KMS-11 (cell line): ENCODE results near the gene LCLAT1.

ENCODE experiments used
- H2AFZ ChIP-seq: fragments of 200-600 bp; sonication (generic); 2 replicates; pipeline ENCODE4 v1.6.1; 2016; ENCODE audit warnings: antibody characterized with exemption, mixed run types, low read depth
- H3K27ac ChIP-seq: fragments of 200-600 bp; sonication (generic); 2 replicates; pipeline ENCODE4 v1.6.1; 2016; ENCODE audit warnings: mild to moderate bottlenecking, mixed run types
- H3K27me3 ChIP-seq: fragments of 200-600 bp; sonication (generic); 2 replicates; pipeline ENCODE4 v1.6.1; 2017; ENCODE audit warnings: mild to moderate bottlenecking, low read depth, mixed run types, moderate library complexity; ENCODE audit not compliant: insufficient read depth
- H3K36me3 ChIP-seq: fragments of 200-600 bp; sonication (generic); 2 replicates; pipeline ENCODE4 v1.6.1; 2017; ENCODE audit warnings: mild to moderate bottlenecking, mixed run types; ENCODE audit not compliant: insufficient read depth
- H3K4me1 ChIP-seq: fragments of 200-600 bp; sonication (generic); 2 replicates; pipeline ENCODE4 v1.6.1; 2016; ENCODE audit warnings: mild to moderate bottlenecking, low read depth, mixed run types; ENCODE audit not compliant: poor library complexity, severe bottlenecking
- H3K4me2 ChIP-seq: fragments of 200-600 bp; sonication (generic); 2 replicates; pipeline ENCODE4 v1.7.0; 2016; ENCODE audit warnings: mild to moderate bottlenecking, mixed run types
- H3K4me3 ChIP-seq: fragments of 200-600 bp; sonication (generic); IDR thresholded peaks from 2 replicates; pipeline ENCODE4 v1.6.1; 2017; ENCODE audit warnings: low read depth, low read length, mixed read lengths; ENCODE audit not compliant: insufficient read depth
- H3K79me2 ChIP-seq: fragments of 200-600 bp; sonication (generic); 2 replicates; pipeline ENCODE4 v1.6.1; 2016; ENCODE audit warnings: low read depth, mixed run types; ENCODE audit not compliant: insufficient read depth
- H3K9ac ChIP-seq: fragments of 200-600 bp; sonication (generic); 2 replicates; pipeline ENCODE4 v1.6.1; 2016; ENCODE audit warnings: mild to moderate bottlenecking, mixed run types
- H4K20me1 ChIP-seq: fragments of 200-600 bp; sonication (generic); 2 replicates; pipeline ENCODE4 v1.6.1; 2016; ENCODE audit warnings: mild to moderate bottlenecking, mixed run types; ENCODE audit not compliant: insufficient read depth
- CTCF ChIP-seq: fragments of 200-600 bp; sonication (generic); conservative IDR thresholded peaks from 2 replicates; pipeline ENCODE4 v1.6.1; 2017; ENCODE audit warnings: low read depth, mild to moderate bottlenecking, antibody characterized with exemption, low read length, moderate library complexity, mixed read lengths

LCLAT1 gene

GRCh38 chr2:30629866-30630265 lies 182.8 kb downstream of the LCLAT1 start:
- Histone ChIP-seq H3K36me3 (no peaks in the 10 kb centered on the region), H3K79me2 (no peaks in the 10 kb centered on the region), H3K27me3 (peaks cover 21% of the 10 kb centered on the region), H4K20me1 (no peaks in the 10 kb centered on the region), H3K4me2 (no peak overlapping the region), H3K27ac (no peak overlapping the region), H3K9ac (no peak overlapping the region), H3K4me1 (peaks cover 13% of the 10 kb centered on the region), H2AFZ (no peak overlapping the region), H3K4me3 (no peak overlapping the region)
- no peak for TF ChIP-seq CTCF

DNA sequence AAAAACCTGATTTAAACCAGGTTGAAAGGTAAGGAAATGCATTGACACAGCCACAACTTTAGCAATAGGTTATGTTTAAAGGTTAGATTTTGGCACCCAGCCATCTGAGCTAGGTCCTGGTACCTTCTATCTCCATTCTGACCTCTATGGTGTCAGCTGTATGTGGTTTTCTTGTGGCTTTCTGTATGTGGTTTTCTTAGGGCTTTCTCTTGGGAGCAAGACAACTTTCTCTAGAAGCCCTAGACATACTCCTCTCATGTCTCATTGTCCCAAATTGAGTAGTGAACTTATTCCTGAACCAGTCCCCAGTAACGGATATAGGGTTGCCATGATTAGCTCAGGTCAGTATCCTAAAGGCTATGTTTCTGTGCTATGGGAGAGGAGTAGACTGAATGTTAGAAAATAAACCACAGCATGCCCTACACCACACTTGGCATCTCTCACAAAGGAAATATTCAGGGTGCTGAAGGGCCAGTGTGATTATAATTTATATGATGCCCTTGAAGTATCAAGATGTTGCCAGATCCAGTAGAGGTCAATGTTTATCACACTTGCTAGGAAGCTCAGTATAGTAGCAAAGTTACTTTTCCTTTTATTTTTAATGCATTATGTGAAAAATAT lies 184.1 kb downstream of the LCLAT1 start:
- Histone ChIP-seq H3K4me3 (no peak overlapping the region), H3K79me2 (no peaks in the 10 kb centered on the region), H3K27me3 (peaks cover 21% of the 10 kb centered on the region), H3K4me1 (peaks cover 13% of the 10 kb centered on the region), H2AFZ (no peak overlapping the region), H4K20me1 (no peaks in the 10 kb centered on the region), H3K4me2 (no peak overlapping the region), H3K9ac (no peak overlapping the region), H3K27ac (no peak overlapping the region), H3K36me3 (no peaks in the 10 kb centered on the region)
- TF ChIP-seq CTCF: no peak

- no peak overlapping the region for H3K4me3 ChIP-seq
- no peak overlapping the region for H3K27ac ChIP-seq
- peaks cover 17% of the 10 kb centered on the region for H3K4me1 ChIP-seq
- no peaks in the 10 kb centered on the region for H4K20me1 ChIP-seq
- H3K36me3 ChIP-seq: no peaks in the 10 kb centered on the region
- no peak overlapping the region for H3K9ac ChIP-seq
- H2AFZ ChIP-seq: no peak overlapping the region
- no peaks in the 10 kb centered on the region for H3K79me2 ChIP-seq
- H3K27me3 ChIP-seq: peaks cover 21% of the 10 kb centered on the region
- no peak overlapping the region for H3K4me2 ChIP-seq
- TF ChIP-seq CTCF: no peak
These were observed 186.0 kb downstream of the LCLAT1 start for GRCh38 chr2:30633039-30633438.

DNA sequence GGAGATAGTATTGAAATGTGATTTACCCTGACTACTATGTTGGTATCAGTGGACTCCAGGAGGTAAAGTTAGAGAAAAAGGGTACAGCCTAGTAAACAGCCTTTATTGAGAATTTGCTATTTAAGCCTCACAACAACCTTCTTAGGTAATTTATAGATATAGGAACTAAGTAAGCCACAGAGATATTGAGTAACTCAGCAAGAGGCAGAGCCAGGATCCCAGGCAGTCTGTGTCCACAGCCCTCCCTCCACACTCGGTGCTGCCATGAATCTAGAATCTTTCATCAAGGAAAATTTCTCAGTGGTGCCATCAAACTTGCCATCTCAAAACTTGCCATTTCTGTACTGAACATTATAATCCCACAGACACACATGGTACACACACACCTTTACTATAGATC lies 189.3 kb downstream of the LCLAT1 start:
- H3K4me2 ChIP-seq: no peak overlapping the region
- TF ChIP-seq CTCF: no peak
- H3K79me2 ChIP-seq: no peaks in the 10 kb centered on the region
- no peak overlapping the region for H3K9ac ChIP-seq
- peaks cover 38% of the 10 kb centered on the region for H3K4me1 ChIP-seq
- H3K27ac ChIP-seq: no peak overlapping the region
- H3K27me3 ChIP-seq: peaks cover 15% of the 10 kb centered on the region
- no peaks in the 10 kb centered on the region for H3K36me3 ChIP-seq
- H3K4me3 ChIP-seq: no peak overlapping the region
- no peak overlapping the region for H2AFZ ChIP-seq
- H4K20me1 ChIP-seq: no peaks in the 10 kb centered on the region
